ENCODE measurements around the gene HSPA2. TPM values are rescaled to one million over a fixed set of nuclear protein-coding genes. Genes with fewer than 3 reads are reported as not detected.
"Not testable (repeated sequence)": the region's sequence is repeated elsewhere in the genome, so short reads cannot be mapped to it uniquely, and the experiment has no call there.

HSPA2 gene
- total and polyA plus RNA-seq, 7 donors: 4.1 to 180 (median 53.8) TPM

GRCh38 chr14:64510825-64511671, 29.5 kb upstream of the HSPA2 start:
- intact Hi-C loops (cut with DNase I): no loop called here
- peaks cover 57% of the 10 kb centered on the region for H3K4me1 ChIP-seq
- H3K4me3 ChIP-seq: no peak overlapping the region
- H3K27ac ChIP-seq: peak overlapping the region; percentile 48
- no peaks in the 10 kb centered on the region for H3K36me3 ChIP-seq (ENCODE audit: insufficient read depth in 1 of 2, low read depth in 1 of 2)
- H3K9me3 ChIP-seq: no peaks in the 10 kb centered on the region
- peak; percentile 91 for TF ChIP-seq CTCF (IDR thresholded peaks at IDR 0.05)
- DNase-seq: peak in 1 of 2 donors; percentile 43
- ATAC-seq: peak; percentile 58 to 76 (median 70)
- H3K27me3 ChIP-seq (ENCODE audit: insufficient read depth in 3 of 3, low read length in 2 of 3): no peaks in the 10 kb centered on the region
- 19 to 21% (median 20%) methylated on average over 4 of the region's 4 CpGs for WGBS, 3 donors

- no peak for DNase-seq
- H3K4me3 ChIP-seq: no peak overlapping the region
- ATAC-seq: no peak
- H3K27me3 ChIP-seq (ENCODE audit: insufficient read depth in 3 of 3, low read length in 2 of 3): no peaks in the 10 kb centered on the region
- no peaks in the 10 kb centered on the region for H3K36me3 ChIP-seq (ENCODE audit: insufficient read depth in 1 of 2, low read depth in 1 of 2)
- TF ChIP-seq CTCF (IDR thresholded peaks at IDR 0.05): no peak
- intact Hi-C loops (cut with DNase I): no loop called here
- 94 to 95% (median 95%) methylated on average over 2 of the region's 2 CpGs for WGBS, 3 donors
- peaks cover 44% of the 10 kb centered on the region for H3K4me1 ChIP-seq
- no peaks in the 10 kb centered on the region for H3K9me3 ChIP-seq
- H3K27ac ChIP-seq: no peak overlapping the region
Measured at GRCh38 chr14:64513271-64513670, 27.3 kb upstream of the HSPA2 start.

- Histone ChIP-seq H3K4me1 (peaks cover 42% of the 10 kb centered on the region), H3K4me3 (no peak overlapping the region), H3K36me3 (ENCODE audit: insufficient read depth in 1 of 2, low read depth in 1 of 2) (no peaks in the 10 kb centered on the region), H3K27me3 (ENCODE audit: insufficient read depth in 3 of 3, low read length in 2 of 3) (no peaks in the 10 kb centered on the region), H3K9me3 (no peaks in the 10 kb centered on the region), H3K27ac (no peak overlapping the region)
- DNase-seq: no peak
- WGBS, 3 donors: 23 to 36% (median 24%) methylated on average over 1 of the region's 1 CpG
- no peak for TF ChIP-seq CTCF (IDR thresholded peaks at IDR 0.05)
- ATAC-seq: no peak
- intact Hi-C loops (cut with DNase I): no loop called here
Measured at GRCh38 chr14:64515053-64515452, 25.5 kb upstream of the HSPA2 start.

- Histone ChIP-seq H3K36me3 (ENCODE audit: insufficient read depth in 1 of 2, low read depth in 1 of 2) (peaks cover 0 to 7% of the 10 kb centered on the region in 2 donors), H3K4me3 (no peak overlapping the region), H3K9me3 (no peaks in the 10 kb centered on the region), H3K27ac (no peak overlapping the region), H3K27me3 (ENCODE audit: insufficient read depth in 3 of 3, low read length in 2 of 3) (no peaks in the 10 kb centered on the region), H3K4me1 (peaks cover 29% of the 10 kb centered on the region)
- WGBS, 3 donors: 71 to 86% (median 85%) methylated on average over 1 of the region's 1 CpG
- no peak for DNase-seq
- intact Hi-C loops (cut with DNase I): no loop called here
- ATAC-seq: no peak
- no peak for TF ChIP-seq CTCF (IDR thresholded peaks at IDR 0.05)
Measured at GRCh38 chr14:64516969-64517368, 23.6 kb upstream of the HSPA2 start.

GRCh38 chr14:64517667-64518066, 22.9 kb upstream of the HSPA2 start:
- H3K4me3 ChIP-seq; H3K27ac ChIP-seq; H3K27me3 ChIP-seq (ENCODE audit: insufficient read depth in 3 of 3, low read length in 2 of 3); H3K9me3 ChIP-seq; DNase-seq; intact Hi-C loops (cut with DNase I): not testable (repeated sequence)
- H3K4me1 ChIP-seq: peaks cover 22% of the 10 kb centered on the region
- WGBS, 3 donors: 64 to 95% (median 70%) methylated on average over 6 of the region's 6 CpGs
- H3K36me3 ChIP-seq (ENCODE audit: insufficient read depth in 1 of 2, low read depth in 1 of 2): peaks cover 0 to 14% of the 10 kb centered on the region in 2 donors
- ATAC-seq: peak in 2 of 4 donors; percentile 52 to 60

All from psoas muscle (tissue), 8 donors.